ENCODE data around the gene NACC2. TPM values are rescaled to one million over a fixed set of nuclear protein-coding genes. Genes with fewer than 3 reads are reported as not detected.

The NACC2 gene
- total and polyA plus RNA-seq, 2 donors from 2014 or later, result 7.1 to 30.9 TPM

DNA sequence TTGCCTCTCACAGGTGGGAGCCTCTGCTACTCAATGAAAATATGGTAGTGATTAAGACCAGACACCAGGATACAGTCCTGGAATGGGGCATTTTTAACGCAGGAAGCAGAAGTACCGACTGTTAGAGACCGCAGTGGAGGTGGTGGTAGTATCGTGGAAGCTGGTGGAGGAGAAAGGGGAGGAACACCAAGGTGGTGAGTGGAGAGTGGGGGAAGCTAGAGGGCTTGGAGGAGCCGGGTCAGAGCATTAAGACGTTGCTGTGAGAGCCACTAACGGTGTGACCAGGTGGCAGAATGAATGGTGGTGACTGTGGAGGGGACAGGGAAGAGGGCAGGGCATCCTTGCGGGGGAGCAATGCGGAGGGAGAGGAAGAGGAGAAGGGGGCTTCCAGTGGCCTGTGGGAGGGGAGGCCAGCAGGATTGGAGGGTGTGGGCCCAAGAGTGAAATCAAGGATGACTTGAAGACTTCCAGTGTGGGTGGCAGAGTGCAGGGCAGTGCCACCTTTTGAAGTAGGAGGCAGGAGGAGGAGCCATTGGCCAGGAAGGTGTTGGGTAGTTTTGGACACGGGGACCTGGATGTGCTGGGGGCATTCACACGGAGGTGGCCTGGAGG lies 132.3 kb downstream of the NACC2 start:
- H3K27ac ChIP-seq (ENCODE audit: low read depth in 2 of 2, low read length in 2 of 2), result no peak overlapping the region
- no peaks in the 10 kb centered on the region for H3K27me3 ChIP-seq (ENCODE audit: control insufficient read depth, insufficient read depth, low read length)
- no peak overlapping the region for H3K4me3 ChIP-seq (ENCODE audit: low read length in 3 of 3)
- no peaks in the 10 kb centered on the region for H3K36me3 ChIP-seq (ENCODE audit: control insufficient read depth in 2 of 3, insufficient read depth in 3 of 3, low read length in 3 of 3)
- no peak overlapping the region for H3K9ac ChIP-seq (ENCODE audit: low read length in 3 of 3)
- H3K9me3 ChIP-seq (ENCODE audit: control insufficient read depth in 2 of 3, insufficient read depth in 1 of 3, low read length in 3 of 3), result no peaks in the 10 kb centered on the region
- intact Hi-C loops (cut with DNase I), result no loop called here
- DNase-seq, result no peak
- TF ChIP-seq, protein P1, sequence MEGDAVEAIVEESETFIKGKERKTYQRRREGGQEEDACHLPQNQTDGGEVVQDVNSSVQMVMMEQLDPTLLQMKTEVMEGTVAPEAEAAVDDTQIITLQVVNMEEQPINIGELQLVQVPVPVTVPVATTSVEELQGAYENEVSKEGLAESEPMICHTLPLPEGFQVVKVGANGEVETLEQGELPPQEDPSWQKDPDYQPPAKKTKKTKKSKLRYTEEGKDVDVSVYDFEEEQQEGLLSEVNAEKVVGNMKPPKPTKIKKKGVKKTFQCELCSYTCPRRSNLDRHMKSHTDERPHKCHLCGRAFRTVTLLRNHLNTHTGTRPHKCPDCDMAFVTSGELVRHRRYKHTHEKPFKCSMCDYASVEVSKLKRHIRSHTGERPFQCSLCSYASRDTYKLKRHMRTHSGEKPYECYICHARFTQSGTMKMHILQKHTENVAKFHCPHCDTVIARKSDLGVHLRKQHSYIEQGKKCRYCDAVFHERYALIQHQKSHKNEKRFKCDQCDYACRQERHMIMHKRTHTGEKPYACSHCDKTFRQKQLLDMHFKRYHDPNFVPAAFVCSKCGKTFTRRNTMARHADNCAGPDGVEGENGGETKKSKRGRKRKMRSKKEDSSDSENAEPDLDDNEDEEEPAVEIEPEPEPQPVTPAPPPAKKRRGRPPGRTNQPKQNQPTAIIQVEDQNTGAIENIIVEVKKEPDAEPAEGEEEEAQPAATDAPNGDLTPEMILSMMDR (IDR thresholded peaks at IDR 0.05; ENCODE audit: borderline replicate concordance, extremely low read depth, insufficient read depth), result no peak
- H3K4me1 ChIP-seq (ENCODE audit: control insufficient read depth in 2 of 3, insufficient read depth in 2 of 3, low read depth in 1 of 3, low read length in 3 of 3), result peaks cover 3 to 13% (median 12%) of the 10 kb centered on the region in 3 donors
- FAIRE-seq, result no peak

DNA sequence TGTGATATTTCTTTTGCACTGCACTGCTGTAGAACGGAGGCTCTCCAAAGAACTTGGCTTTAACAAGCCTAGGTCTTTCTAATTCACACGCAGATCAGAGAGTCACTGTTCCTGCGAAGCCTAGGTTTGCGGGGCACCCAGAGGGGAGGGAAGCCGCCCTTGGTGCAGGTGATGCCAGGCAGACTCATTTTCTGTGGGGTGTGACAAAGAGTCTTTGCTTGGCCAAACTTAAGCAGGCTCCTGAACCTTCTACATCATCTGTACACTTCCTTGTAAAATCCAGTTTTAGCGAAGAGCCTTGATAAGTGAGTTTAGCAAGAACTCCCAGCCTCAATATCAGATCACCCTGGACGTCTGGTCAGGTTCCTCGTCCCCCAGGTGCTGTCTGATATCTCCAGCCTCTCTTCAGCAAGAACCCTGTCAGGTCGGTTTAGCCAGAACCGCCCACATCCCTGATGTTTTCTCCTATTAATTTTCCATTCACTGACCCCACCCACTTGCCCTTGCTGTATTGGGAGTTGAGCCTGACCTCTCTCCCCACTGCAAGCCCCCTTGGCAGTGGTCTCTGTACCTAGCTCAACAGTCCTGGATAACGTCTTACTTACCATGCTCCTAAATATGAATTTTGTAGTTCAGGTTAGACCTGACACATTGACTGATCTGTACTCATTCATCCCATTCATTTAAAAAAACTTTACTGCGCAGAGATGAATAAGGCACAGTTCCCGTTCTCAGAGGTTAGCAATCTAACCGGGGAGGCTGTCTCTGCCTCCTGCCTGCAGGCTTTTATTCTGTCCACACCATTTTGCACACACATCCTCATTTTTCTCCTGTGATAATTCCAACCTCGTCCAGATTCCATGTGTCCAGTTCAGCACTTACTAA lies 133.0 kb downstream of the NACC2 start:
- H3K9me3 ChIP-seq (ENCODE audit: control insufficient read depth in 2 of 3, insufficient read depth in 1 of 3, low read length in 3 of 3), result no peaks in the 10 kb centered on the region
- H3K9ac ChIP-seq (ENCODE audit: low read length in 3 of 3), result no peak overlapping the region
- peaks cover 3 to 12% (median 8%) of the 10 kb centered on the region in 3 donors for H3K4me1 ChIP-seq (ENCODE audit: control insufficient read depth in 2 of 3, insufficient read depth in 2 of 3, low read depth in 1 of 3, low read length in 3 of 3)
- no peaks in the 10 kb centered on the region for H3K27me3 ChIP-seq (ENCODE audit: control insufficient read depth, insufficient read depth, low read length)
- TF ChIP-seq, protein P1 (IDR thresholded peaks at IDR 0.05; ENCODE audit: borderline replicate concordance, extremely low read depth, insufficient read depth), result no peak
- DNase-seq (peak in 1 of 5 donors; percentile 52), FAIRE-seq (no peak)
- no peak overlapping the region for H3K4me3 ChIP-seq (ENCODE audit: low read length in 3 of 3)
- intact Hi-C loops (cut with DNase I), result no loop called here
- H3K27ac ChIP-seq (ENCODE audit: low read depth in 2 of 2, low read length in 2 of 2), result no peak overlapping the region
- no peaks in the 10 kb centered on the region for H3K36me3 ChIP-seq (ENCODE audit: control insufficient read depth in 2 of 3, insufficient read depth in 3 of 3, low read length in 3 of 3)

DNA sequence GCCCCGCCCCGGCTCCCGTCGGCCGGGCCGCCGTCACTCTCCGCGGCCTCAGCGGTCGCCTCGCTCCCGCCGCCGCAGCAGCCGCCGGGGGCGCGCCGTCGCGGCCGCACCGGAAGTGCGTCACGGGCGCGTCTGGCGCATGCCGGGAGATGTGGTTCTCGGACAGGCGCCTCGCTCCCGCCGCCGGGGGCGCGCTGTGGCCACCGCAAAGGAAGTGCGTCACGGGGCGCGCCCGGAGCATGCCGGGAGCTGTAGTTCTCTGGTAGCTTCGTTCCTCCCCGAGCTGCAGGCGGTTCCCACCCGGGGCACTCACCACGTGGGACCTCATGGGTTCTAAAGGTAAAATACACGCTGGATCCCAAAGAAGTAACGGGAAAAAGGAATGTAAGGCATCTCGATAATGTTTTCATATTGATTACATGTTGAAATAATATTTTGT lies 133.8 kb downstream of the NACC2 start, which contains the start of gene UBAC1:
Gene UBAC1 (minus strand): TSS at position 97 of the 439 bp plus-strand sequence. CDS start 211 bp downstream, outside the sequence.
- Histone ChIP-seq H3K9me3 (ENCODE audit: control insufficient read depth in 2 of 3, insufficient read depth in 1 of 3, low read length in 3 of 3) (no peaks in the 10 kb centered on the region), H3K4me1 (ENCODE audit: control insufficient read depth in 2 of 3, insufficient read depth in 2 of 3, low read depth in 1 of 3, low read length in 3 of 3) (peaks cover 3 to 12% (median 8%) of the 10 kb centered on the region in 3 donors), H3K27me3 (ENCODE audit: control insufficient read depth, insufficient read depth, low read length) (no peaks in the 10 kb centered on the region), H3K27ac (ENCODE audit: low read depth in 2 of 2, low read length in 2 of 2) (peak within 1 kb of the TSS; percentile 83 to 84), H3K9ac (ENCODE audit: low read length in 3 of 3) (peak within 1 kb of the TSS; percentile 18 to 74 (median 62)), H3K4me3 (ENCODE audit: low read length in 3 of 3) (peak within 1 kb of the TSS; percentile 62 to 80 (median 73)), H3K36me3 (ENCODE audit: control insufficient read depth in 2 of 3, insufficient read depth in 3 of 3, low read length in 3 of 3) (no peaks in the 10 kb centered on the region)
- peak; percentile 95 to 98 (median 97) for DNase-seq
- intact Hi-C loops (cut with DNase I), result no loop called here
- TF ChIP-seq, protein P1 (IDR thresholded peaks at IDR 0.05; ENCODE audit: borderline replicate concordance, extremely low read depth, insufficient read depth), result peak; percentile 23
- no peak for FAIRE-seq

Data from kidney (tissue), 14 donors.